Endothelial cell of umbilical vein (primary cell): Measurements from ENCODE around the gene NAV2. TPM values are rescaled to one million over a fixed set of nuclear protein-coding genes. Genes with fewer than 3 reads are reported as not detected.

Source experiments
- BruUV-seq: library from RNA; stranded (reverse); fragments of 400-500 nt; replicated peaks from 2 replicates; lab custom pipeline; 2021; lab: Mats Ljungman, UMichigan
- CTCF ChIA-PET: fragments of 300-600, 350-600 bp; sonication (Branson Sonifier 250); formaldehyde crosslinking; loops from one replicate; lab custom pipeline; 2021; ENCODE audit warnings: antibody characterized with exemption, inconsistent platforms; lab: Charles Lee
- POLR2A ChIA-PET: fragments of 300-600, 350-600 bp; sonication (Branson Sonifier 250); formaldehyde crosslinking; loops from one replicate; lab custom pipeline; 2021; ENCODE audit warnings: antibody characterized with exemption, inconsistent platforms; lab: Charles Lee
- DNase-seq: peaks from one replicate; pipeline ENCODE4 v3.0.0-alpha.2; 2011; ENCODE audit warnings: low read depth, low spot score
- FAIRE-seq: peaks from 2 replicates; lab custom pipeline; 2011; peaks lifted over from hg19 to GRCh38; lab: Jason Lieb, UNC
- H2AFZ ChIP-seq: 2 replicates; pipeline ENCODE4 v1.6.0; 2012; ENCODE audit warnings: low read depth, low read length, control low read depth, inconsistent platforms
- H3K27ac ChIP-seq: 2 replicates; pipeline ENCODE4 v1.5.1; 2011; ENCODE audit warnings: low read depth, mild to moderate bottlenecking, control low read depth, low read length, moderate library complexity; ENCODE audit not compliant: insufficient read depth
- H3K27me3 ChIP-seq, 2 experiments: 2 replicates each; pipeline versions ENCODE4 v1.6.0 to v1.6.1; 2011; ENCODE audit warnings: low read length in 2 of 2, mixed read lengths in 1 of 2; ENCODE audit not compliant: control insufficient read depth in 2 of 2, insufficient read depth in 2 of 2
- H3K36me3 ChIP-seq, 2 experiments: 2 replicates in 1 of 2; 3 replicates in 1 of 2; pipeline ENCODE4 v1.5.1; 2011; ENCODE audit warnings: low read length in 2 of 2, mild to moderate bottlenecking in 1 of 2, moderate library complexity in 1 of 2; ENCODE audit not compliant: control insufficient read depth in 2 of 2, insufficient read depth in 2 of 2; ENCODE audit errors: extremely low read depth in 1 of 2
- H3K4me1 ChIP-seq: 3 replicates; pipeline ENCODE4 v1.5.1; 2011; ENCODE audit warnings: mild to moderate bottlenecking, low read length; ENCODE audit not compliant: control insufficient read depth, insufficient read depth; ENCODE audit errors: extremely low read depth
- H3K4me2 ChIP-seq: 2 replicates; pipeline ENCODE4 v1.6.1; 2011; ENCODE audit warnings: low read length, control low read depth, mixed read lengths; ENCODE audit not compliant: insufficient read depth
- H3K4me3 ChIP-seq, 3 experiments: fragments of 200-600 bp in 1 of 3; sonication (generic), shearing (Covaris generic) in 1 of 3; replicated peaks in 1 of 3; 2 replicates each; pipeline ENCODE4 v1.5.1; 2011 to 2016; ENCODE audit warnings: control low read depth in 3 of 3, low read length in 3 of 3, mild to moderate bottlenecking in 2 of 3, inconsistent platforms in 1 of 3, low read depth in 1 of 3, moderate library complexity in 1 of 3; ENCODE audit not compliant: insufficient read depth in 1 of 3
- H3K79me2 ChIP-seq: 2 replicates; pipeline ENCODE4 v1.6.0; 2012; ENCODE audit warnings: low read length, inconsistent platforms; ENCODE audit not compliant: control insufficient read depth, insufficient read depth
- H3K9ac ChIP-seq: replicated peaks from 2 replicates; pipeline ENCODE3; 2011; ENCODE audit warnings: low read length, control low read depth; ENCODE audit not compliant: insufficient read depth; ENCODE audit errors: extremely low read depth
- H3K9me1 ChIP-seq: replicated peaks from 3 replicates; pipeline ENCODE4 v1.6.0; 2011; ENCODE audit warnings: mild to moderate bottlenecking, low read length; ENCODE audit not compliant: control insufficient read depth, insufficient read depth; ENCODE audit errors: extremely low read depth
- H3K9me3 ChIP-seq: replicated peaks from 2 replicates; pipeline ENCODE4 v1.5.1; 2012; ENCODE audit warnings: low read length, inconsistent platforms; ENCODE audit not compliant: control insufficient read depth, insufficient read depth
- H4K20me1 ChIP-seq: replicated peaks from 2 replicates; pipeline ENCODE3; 2011; ENCODE audit warnings: mild to moderate bottlenecking, low read length; ENCODE audit not compliant: control insufficient read depth, insufficient read depth; ENCODE audit errors: extremely low read depth
- CTCF ChIP-seq, 2 donors: IDR thresholded peaks; 1 replicate in 1 of 2; 2 replicates in 1 of 2; pipeline ENCODE4 v1.5.1; 2011; ENCODE audit warnings: low read length in 2 of 2, mild to moderate bottlenecking in 2 of 2, moderate library complexity in 2 of 2, control low read depth in 1 of 2, inconsistent platforms in 1 of 2, low read depth in 1 of 2; ENCODE audit not compliant: insufficient read depth in 1 of 2; ENCODE audit errors: extremely low read depth in 1 of 2
- EZH2 ChIP-seq: IDR thresholded peaks from 2 replicates; pipeline ENCODE4 v1.6.1; 2012; ENCODE audit warnings: borderline replicate concordance, low read depth, mild to moderate bottlenecking, moderate library complexity, low read length, inconsistent platforms; ENCODE audit not compliant: severe bottlenecking
- FOS ChIP-seq: IDR thresholded peaks from 2 replicates; pipeline ENCODE4 v1.6.1; 2011; ENCODE audit warnings: mild to moderate bottlenecking, low read length, moderate library complexity, borderline replicate concordance; ENCODE audit not compliant: insufficient read depth
- GATA2 ChIP-seq: IDR thresholded peaks from 2 replicates; pipeline ENCODE4 v1.7.0; 2011; ENCODE audit warnings: low read depth, mild to moderate bottlenecking, moderate library complexity, mixed read lengths, low read length; ENCODE audit not compliant: insufficient read length, insufficient read depth
- JUN ChIP-seq: IDR thresholded peaks from 2 replicates; pipeline ENCODE4 v1.6.1; 2011; ENCODE audit warnings: borderline replicate concordance, low read depth; ENCODE audit not compliant: insufficient read length, insufficient read depth
- MAX ChIP-seq: IDR thresholded peaks from 2 replicates; pipeline ENCODE4 v1.6.1; 2011; ENCODE audit not compliant: insufficient read depth, insufficient read length
- MYC ChIP-seq: IDR thresholded peaks from one replicate; pipeline ENCODE4 v1.6.1; 2011; ENCODE audit warnings: mild to moderate bottlenecking, low read depth, low read length
- POLR2A ChIP-seq: IDR thresholded peaks from 2 replicates; pipeline ENCODE4 v1.6.1; 2012; ENCODE audit warnings: low read depth, mild to moderate bottlenecking, control low read depth, low read length
- POLR2AphosphoS5 ChIP-seq: IDR thresholded peaks from 2 replicates; pipeline ENCODE4 v1.6.1; 2012; ENCODE audit warnings: low read depth, mild to moderate bottlenecking, control low read depth, low read length, moderate library complexity; ENCODE audit not compliant: insufficient read depth
- dilution Hi-C: fragments of 300-500 bp; cut with MboI; formaldehyde crosslinking; loops from one replicate; pipeline ENCODE4 v1.15.0; 2019; ENCODE audit warnings: low sequenced_read_pairs; ENCODE audit not compliant: extremely low pct_ligation_motif_present
- intact Hi-C: fragments of 100-400 bp; cut with micrococcal nuclease; formaldehyde crosslinking; loops from one replicate; pipeline ENCODE4 v1.10.0; 2022
- polyA plus RNA-seq, 4 experiments: library from polyadenylated mRNA; depleted of rRNA in 3 of 4; stranded (reverse) in 3 of 4; unstranded in 1 of 4; fragments of >200 nt; gene quantifications; 2 replicates each; pipeline versions ENCODE4 v1.2.1 to v1.2.3, GENCODE V29; 2011 to 2012; ENCODE audit warnings: missing spikeins in 1 of 4
- total RNA-seq: library from RNA; stranded (reverse); gene quantifications from 2 replicates; pipeline ENCODE4 v1.2.3, GENCODE V29; 2021

NAV2 gene
- total and polyA plus RNA-seq, 2 donors (not counting 3 experiments of a cell fraction or from before 2014, with no cell fraction given) = 10.9 to 68.0 TPM

GRCh38 chr11:19802773-19803293, 90.2 kb downstream of the NAV2 start:
- no peak overlapping the region for H3K27ac ChIP-seq
- FAIRE-seq (no peak), DNase-seq (peak; percentile 47)
- H3K36me3 ChIP-seq = no peaks in the 10 kb centered on the region
- H2AFZ ChIP-seq = no peak overlapping the region
- H3K4me3 ChIP-seq = no peak overlapping the region
- no peak overlapping the region for H3K4me2 ChIP-seq
- dilution Hi-C loops = no loop called here
- no peaks in the 10 kb centered on the region for H3K4me1 ChIP-seq
- TF ChIP-seq CTCF (IDR thresholded peaks at IDR 0.05; ENCODE audit: extremely low read depth in 1 of 2, insufficient read depth in 1 of 2, low read depth in 1 of 2, low read length in 2 of 2) (no peak), MYC (no peak), POLR2AphosphoS5 (no peak), JUN (no peak), FOS (no peak), POLR2A (no peak), MAX (no peak), EZH2 (no peak), GATA2 (no peak)
- H3K79me2 ChIP-seq = peaks cover 90% of the 10 kb centered on the region
- H4K20me1 ChIP-seq = no peaks in the 10 kb centered on the region
- no peak overlapping the region for H3K9ac ChIP-seq
- no TSS peak for BruUV-seq
- no peaks in the 10 kb centered on the region for H3K9me3 ChIP-seq
- ChIA-PET POLR2A (no interaction called here), CTCF (no interaction called here)
- H3K27me3 ChIP-seq = no peaks in the 10 kb centered on the region
- intact Hi-C loops = loop anchor here (5.0 kb wide), 1 partner anchor 99 kb away; no protein-coding TSS in a partner anchor
- H3K9me1 ChIP-seq = no peaks in the 10 kb centered on the region
